HCT116 (cell line): ENCODE data around the gene ACADVL. TPM values are rescaled to one million over a fixed set of nuclear protein-coding genes. Genes with fewer than 3 reads are reported as not detected.

ENCODE experiments used
- ATAC-seq: fragments of 200-7000 bp; cut with Tn5 transposase; 2 replicates; pipeline ENCODE4 v1.9.1; 2020; ENCODE audit warnings: mild to moderate bottlenecking, moderate library complexity
- BruUV-seq: library from RNA; stranded (reverse); fragments of 400-500 nt; replicated peaks from 2 replicates; lab custom pipeline; 2021; lab: Mats Ljungman, UMichigan
- CTCF ChIA-PET: fragments of 300-600 bp; sonication (Branson Sonifier 250); formaldehyde crosslinking; loops from one replicate; lab custom pipeline; 2021; ENCODE audit warnings: antibody characterized with exemption; lab: Charles Lee
- POLR2A ChIA-PET: fragments of 300-600, 350-600 bp; sonication (Branson Sonifier 250); formaldehyde crosslinking; loops from one replicate; lab custom pipeline; 2021; ENCODE audit warnings: antibody characterized with exemption; lab: Charles Lee
- RAD21 ChIA-PET, 2 experiments: fragments of 300-600 bp; sonication (Branson Sonifier 250); formaldehyde crosslinking; loops; one replicate each; lab custom pipeline; 2023; ENCODE audit warnings: low total read pairs in 2 of 2; ENCODE audit not compliant: uncharacterized antibody in 2 of 2, unreplicated experiment in 2 of 2, low non-redundant PET in 1 of 2; lab: Charles Lee
- DNase-seq: peaks from one replicate; pipeline ENCODE4 v3.0.0-alpha.2; 2010; ENCODE audit warnings: low read depth, low spot score
- H2AFZ ChIP-seq: fragments of 200-600 bp; shearing (Covaris generic), sonication (generic); 2 replicates; pipeline ENCODE4 v1.6.1; 2017; ENCODE audit warnings: low read depth, mixed run types, mixed read lengths, antibody characterized with exemption, low read length; ENCODE audit not compliant: poor library complexity, severe bottlenecking
- H3K27ac ChIP-seq: 2 replicates; pipeline ENCODE4 v1.5.1; 2012; ENCODE audit warnings: low read depth, low read length
- H3K27me3 ChIP-seq: fragments of 200-600 bp; sonication (generic); 2 replicates; pipeline ENCODE4 v1.6.1; 2016; ENCODE audit warnings: mixed run types, low read length, mixed read lengths; ENCODE audit not compliant: insufficient read depth
- H3K36me3 ChIP-seq, 2 experiments: fragments of 200-500 bp in 1 of 2; fragments of 200-600 bp in 1 of 2; sonication (Bioruptor generic) in 1 of 2; sonication (generic) in 1 of 2; 2 replicates each; pipeline versions ENCODE4 v1.5.1 to v1.6.1; 2014 to 2016; ENCODE audit warnings: low read length in 2 of 2, inconsistent platforms in 1 of 2, mixed read lengths in 1 of 2, mixed run types in 1 of 2; ENCODE audit not compliant: insufficient read depth in 2 of 2, control insufficient read depth in 1 of 2
- H3K4me1 ChIP-seq, 2 experiments: fragments of 200-600 bp in 1 of 2; sonication (generic) in 1 of 2; 2 replicates each; pipeline versions ENCODE4 v1.5.1 to v1.6.1; 2012 to 2017; ENCODE audit warnings: low read length in 2 of 2, inconsistent platforms in 1 of 2, mild to moderate bottlenecking in 1 of 2, mixed read lengths in 1 of 2, mixed run types in 1 of 2, moderate library complexity in 1 of 2; ENCODE audit not compliant: insufficient read depth in 2 of 2, control insufficient read depth in 1 of 2
- H3K4me2 ChIP-seq: fragments of 200-600 bp; sonication (generic); 2 replicates; pipeline ENCODE4 v1.6.1; 2017; ENCODE audit warnings: mixed run types, low read length, mixed read lengths
- H3K4me3 ChIP-seq, 2 experiments: fragments of 200-600 bp in 1 of 2; sonication (generic) in 1 of 2; replicated peaks in 1 of 2; 2 replicates each; pipeline ENCODE4 v1.5.1; 2011 to 2016; ENCODE audit warnings: low read length in 2 of 2, control low read depth in 1 of 2, low read depth in 1 of 2, mild to moderate bottlenecking in 1 of 2, mixed read lengths in 1 of 2, mixed run types in 1 of 2
- H3K79me2 ChIP-seq: fragments of 200-600 bp; sonication (generic); 2 replicates; pipeline ENCODE4 v1.6.1; 2017; ENCODE audit warnings: mild to moderate bottlenecking, mixed run types, low read length, moderate library complexity, mixed read lengths; ENCODE audit not compliant: insufficient read depth
- H3K9ac ChIP-seq: fragments of 200-600 bp; sonication (generic); 2 replicates; pipeline ENCODE4 v1.6.1; 2016; ENCODE audit warnings: low read length, mixed read lengths
- H3K9me2 ChIP-seq: fragments of 200-600 bp; sonication (generic), shearing (Covaris generic); 2 replicates; pipeline ENCODE4 v1.6.1; 2017; ENCODE audit warnings: mixed run types, mild to moderate bottlenecking, moderate library complexity; ENCODE audit not compliant: insufficient read depth
- H3K9me3 ChIP-seq, 2 experiments: fragments of 200-500 bp in 1 of 2; fragments of 200-600 bp in 1 of 2; sonication (Bioruptor generic) in 1 of 2; sonication (generic) in 1 of 2; 2 replicates each; pipeline ENCODE4 v1.6.1; 2014 to 2017; ENCODE audit warnings: low read length in 2 of 2, mixed read lengths in 2 of 2, inconsistent platforms in 1 of 2, low read depth in 1 of 2, mild to moderate bottlenecking in 1 of 2, mixed run types in 1 of 2, moderate library complexity in 1 of 2; ENCODE audit not compliant: control insufficient read depth in 1 of 2, insufficient read depth in 1 of 2
- H4K20me1 ChIP-seq: fragments of 200-600 bp; sonication (generic), shearing (Covaris generic); 2 replicates; pipeline ENCODE4 v1.6.1; 2017; ENCODE audit warnings: mixed run types, mild to moderate bottlenecking, moderate library complexity; ENCODE audit not compliant: insufficient read depth
- EGR1 ChIP-seq: IDR thresholded peaks from 2 replicates; pipeline ENCODE4 v1.6.1; 2012; ENCODE audit warnings: low read depth
- ELF1 ChIP-seq: IDR thresholded peaks from 2 replicates; pipeline ENCODE4 v1.6.1; 2012; ENCODE audit warnings: low read depth, borderline replicate concordance
- EZH2 ChIP-seq: fragments of 200-600 bp; sonication (generic); IDR thresholded peaks from 2 replicates; pipeline ENCODE4 v1.6.1; 2017; ENCODE audit warnings: antibody characterized with exemption, mixed run types
- EZH2phosphoT487 ChIP-seq: fragments of 200-600 bp; IDR thresholded peaks from 2 replicates; pipeline ENCODE4 v1.6.1; 2018; ENCODE audit warnings: antibody characterized with exemption, borderline replicate concordance
- FOSL1 ChIP-seq: IDR thresholded peaks from 2 replicates; pipeline ENCODE4 v1.6.1; 2012; ENCODE audit warnings: low read depth
- JUND ChIP-seq: IDR thresholded peaks from 2 replicates; pipeline ENCODE4 v1.6.1; 2012
- MAX ChIP-seq: IDR thresholded peaks from 2 replicates; pipeline ENCODE4 v1.6.1; 2012
- POLR2AphosphoS5 ChIP-seq: IDR thresholded peaks from 2 replicates; pipeline ENCODE4 v1.6.1; 2011; ENCODE audit warnings: mild to moderate bottlenecking, low read depth, low read length, moderate library complexity
- RAD21 ChIP-seq: IDR thresholded peaks from 2 replicates; pipeline ENCODE4 v1.6.1; 2012; ENCODE audit warnings: low read depth, mild to moderate bottlenecking
- REST ChIP-seq: IDR thresholded peaks from 2 replicates; pipeline ENCODE4 v1.6.1; 2012; ENCODE audit warnings: low read depth
- SIN3A ChIP-seq: IDR thresholded peaks from 2 replicates; pipeline ENCODE4 v1.6.1; 2012; ENCODE audit warnings: low read depth
- SP1 ChIP-seq: IDR thresholded peaks from 2 replicates; pipeline ENCODE4 v1.6.1; 2012; ENCODE audit warnings: low read depth
- SRF ChIP-seq: IDR thresholded peaks from 2 replicates; pipeline ENCODE4 v1.6.1; 2012; ENCODE audit warnings: low read depth
- TCF7L2 ChIP-seq: IDR thresholded peaks from 2 replicates; pipeline ENCODE4 v1.7.0; 2011; ENCODE audit warnings: borderline replicate concordance, inconsistent platforms; ENCODE audit not compliant: insufficient read depth, insufficient read length; ENCODE audit errors: extremely low read depth
- YY1 ChIP-seq: IDR thresholded peaks from 2 replicates; pipeline ENCODE4 v1.6.1; 2011; ENCODE audit warnings: low read length, low read depth, moderate library complexity, mild to moderate bottlenecking; ENCODE audit not compliant: insufficient replicate concordance; ENCODE audit errors: extremely low read depth
- ZNF274 ChIP-seq: fragments of 200-500 bp; sonication (Bioruptor generic); IDR thresholded peaks from 2 replicates; pipeline ENCODE4 v1.6.1; 2014; ENCODE audit warnings: mild to moderate bottlenecking, low read depth, low read length, inconsistent platforms
- intact Hi-C: fragments of 100-400 bp; cut with micrococcal nuclease; formaldehyde crosslinking; loops from 2 replicates; pipeline ENCODE4 v1.10.0; 2022
- total RNA-seq: library from RNA; stranded (reverse); gene quantifications from one replicate; pipeline ENCODE4 v1.2.1, GENCODE V29; 2021; ENCODE audit not compliant: unreplicated experiment
- TF ChIP-seq, protein P1 (sequence below): IDR thresholded peaks from 2 replicates; pipeline ENCODE4 v1.6.1; 2012
- TF ChIP-seq, protein P2 (sequence below), 3 experiments: fragments of 200-600 bp in 1 of 3; sonication (generic) in 1 of 3; IDR thresholded peaks in 2 of 3; conservative IDR thresholded peaks in 1 of 3; 2 replicates each; pipeline ENCODE4 v1.5.1; 2012 to 2017; ENCODE audit warnings: low read depth in 2 of 3, low read length in 2 of 3, antibody characterized with exemption in 1 of 3, borderline replicate concordance in 1 of 3, control low read depth in 1 of 3, mild to moderate bottlenecking in 1 of 3, mixed read lengths in 1 of 3, mixed run types in 1 of 3, moderate library complexity in 1 of 3; ENCODE audit not compliant: insufficient read depth in 1 of 3

The ACADVL gene
- total RNA-seq, 1 experiment from 2014 or later, result 554 TPM

DNA sequence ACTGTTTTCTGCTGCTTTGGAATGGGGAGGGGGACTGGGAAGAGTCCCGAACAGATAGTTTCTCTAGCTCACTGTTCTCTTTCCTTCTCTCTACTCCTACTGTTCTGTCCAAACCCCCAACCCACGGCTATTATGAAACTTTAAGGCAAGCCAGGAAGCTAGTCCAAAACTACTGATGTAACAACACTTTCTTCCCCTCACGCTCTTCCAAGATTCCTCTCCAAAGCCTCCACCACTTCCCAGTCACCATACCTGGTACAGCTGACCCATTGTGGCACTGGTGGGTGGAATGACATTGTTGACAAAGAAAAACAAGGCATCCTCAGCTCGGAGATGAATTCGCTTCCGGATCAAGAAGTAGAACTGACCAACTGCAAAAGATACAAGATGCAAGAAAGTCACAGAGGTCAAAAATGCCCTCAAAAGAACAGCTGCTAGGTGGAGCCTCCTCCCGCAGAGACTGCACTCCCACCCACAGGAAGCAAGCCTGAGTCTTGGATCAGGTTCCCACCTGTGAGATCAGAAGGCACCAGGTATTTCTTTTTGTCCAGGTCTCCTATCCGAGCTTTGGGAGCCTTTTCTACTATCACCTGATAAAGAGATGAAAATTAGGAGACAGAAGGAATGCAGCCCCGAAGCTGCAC is 21.5 kb downstream of the ACADVL start:
- H3K4me3 ChIP-seq, result peak overlapping the region; percentile 93 to 97
- no peak overlapping the region for H2AFZ ChIP-seq
- intact Hi-C loops, result no loop called here
- H3K9me2 ChIP-seq, result no peaks in the 10 kb centered on the region
- no peaks in the 10 kb centered on the region for H3K9me3 ChIP-seq
- ATAC-seq (no peak), DNase-seq (no peak)
- CTCF ChIA-PET, result interaction anchor here (0.9 to 1.6 kb wide), 2 partner anchors 21 to 196 kb away, joined by 3 to 4 read pairs; no protein-coding TSS in a partner anchor
- TF ChIP-seq ZNF274, result no peak
- TF ChIP-seq EZH2phosphoT487, result no peak
- no peak for TF ChIP-seq SIN3A
- no peak for TF ChIP-seq POLR2AphosphoS5
- no peak for TF ChIP-seq YY1
- no peak for TF ChIP-seq ELF1
- no peak for TF ChIP-seq TCF7L2
- no peak for TF ChIP-seq FOSL1
- TF ChIP-seq JUND, result no peak
- TF ChIP-seq, protein P1, sequence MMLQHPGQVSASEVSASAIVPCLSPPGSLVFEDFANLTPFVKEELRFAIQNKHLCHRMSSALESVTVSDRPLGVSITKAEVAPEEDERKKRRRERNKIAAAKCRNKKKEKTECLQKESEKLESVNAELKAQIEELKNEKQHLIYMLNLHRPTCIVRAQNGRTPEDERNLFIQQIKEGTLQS, result no peak
- no peak for TF ChIP-seq SRF
- TF ChIP-seq SP1, result no peak
- TF ChIP-seq MAX, result no peak
- TF ChIP-seq EZH2, result no peak
- TF ChIP-seq, protein P2, sequence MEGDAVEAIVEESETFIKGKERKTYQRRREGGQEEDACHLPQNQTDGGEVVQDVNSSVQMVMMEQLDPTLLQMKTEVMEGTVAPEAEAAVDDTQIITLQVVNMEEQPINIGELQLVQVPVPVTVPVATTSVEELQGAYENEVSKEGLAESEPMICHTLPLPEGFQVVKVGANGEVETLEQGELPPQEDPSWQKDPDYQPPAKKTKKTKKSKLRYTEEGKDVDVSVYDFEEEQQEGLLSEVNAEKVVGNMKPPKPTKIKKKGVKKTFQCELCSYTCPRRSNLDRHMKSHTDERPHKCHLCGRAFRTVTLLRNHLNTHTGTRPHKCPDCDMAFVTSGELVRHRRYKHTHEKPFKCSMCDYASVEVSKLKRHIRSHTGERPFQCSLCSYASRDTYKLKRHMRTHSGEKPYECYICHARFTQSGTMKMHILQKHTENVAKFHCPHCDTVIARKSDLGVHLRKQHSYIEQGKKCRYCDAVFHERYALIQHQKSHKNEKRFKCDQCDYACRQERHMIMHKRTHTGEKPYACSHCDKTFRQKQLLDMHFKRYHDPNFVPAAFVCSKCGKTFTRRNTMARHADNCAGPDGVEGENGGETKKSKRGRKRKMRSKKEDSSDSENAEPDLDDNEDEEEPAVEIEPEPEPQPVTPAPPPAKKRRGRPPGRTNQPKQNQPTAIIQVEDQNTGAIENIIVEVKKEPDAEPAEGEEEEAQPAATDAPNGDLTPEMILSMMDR (IDR thresholded peaks at IDR 0.05 in 2 of 3, conservative IDR thresholded peaks at IDR 0.05 in 1 of 3; ENCODE audit: borderline replicate concordance in 1 of 3, insufficient read depth in 1 of 3, low read depth in 2 of 3, low read length in 2 of 3), result no peak
- TF ChIP-seq RAD21, result no peak
- no peak for TF ChIP-seq EGR1
- TF ChIP-seq REST, result no peak
- BruUV-seq, result no TSS peak
- peak overlapping the region; percentile 85 for H3K9ac ChIP-seq
- RAD21 ChIA-PET, result interaction anchor here in 1 of 2 experiments (1.3 kb wide), 1 partner anchor 20 kb away, joined by 5 read pairs; no protein-coding TSS in a partner anchor
- H3K27me3 ChIP-seq, result no peaks in the 10 kb centered on the region
- H3K36me3 ChIP-seq, result peaks cover 22 to 37% of the 10 kb centered on the region in 2 experiments; a peak in 3 of 4 replicates
- peak overlapping the region; percentile 79 for H3K4me2 ChIP-seq
- H4K20me1 ChIP-seq, result no peaks in the 10 kb centered on the region
- H3K27ac ChIP-seq, result peak overlapping the region; percentile 92
- H3K79me2 ChIP-seq, result peaks cover 49% of the 10 kb centered on the region
- POLR2A ChIA-PET, result interaction anchor here (1.1 to 2.9 kb wide), 6 partner anchors 10 to 88 kb away, joined by 3 to 13 read pairs (median 6); partner anchors contain the start of genes ACADVL, CTDNEP1, DLG4 and ELP5
- peaks cover 27 to 47% of the 10 kb centered on the region in 2 experiments for H3K4me1 ChIP-seq
